HEK293 (cell line): ENCODE results near the gene AKAP9.
"Not testable (repeated sequence)": the region's sequence is repeated elsewhere in the genome, so short reads cannot be mapped to it uniquely, and the experiment has no call there.

Experiments
- CTCF ChIA-PET: fragments of 350-600 bp; formaldehyde crosslinking; extraction: SDS; loops from one replicate; lab custom pipeline; 2021; ENCODE audit warnings: antibody characterized with exemption; lab: Yijun Ruan, JAX
- POLR2A ChIA-PET: fragments of 300-600 bp; formaldehyde crosslinking; extraction: SDS; loops from one replicate; lab custom pipeline; 2020; ENCODE audit warnings: antibody characterized with exemption, inconsistent platforms; lab: Yijun Ruan, JAX
- H3K27ac ChIP-seq: fragments of 200-500 bp; sonication (Bioruptor generic); 2 replicates; pipeline ENCODE4 v1.5.1; 2014; ENCODE audit warnings: low read depth, low read length, control low read depth, inconsistent platforms; ENCODE audit errors: extremely low read depth
- H3K36me3 ChIP-seq, 2 experiments: fragments of 200-500 bp in 1 of 2; sonication (Bioruptor generic) in 1 of 2; 1 replicate in 1 of 2; 2 replicates in 1 of 2; pipeline ENCODE4 v1.5.1; 2014 to 2017; ENCODE audit warnings: inconsistent platforms in 2 of 2, low read length in 2 of 2; ENCODE audit not compliant: control insufficient read depth in 2 of 2, insufficient read depth in 1 of 2
- H3K4me1 ChIP-seq: fragments of 200-500 bp; sonication (Bioruptor generic); 2 replicates; pipeline ENCODE4 v1.5.1; 2014; ENCODE audit warnings: mild to moderate bottlenecking, low read length, inconsistent platforms; ENCODE audit not compliant: control insufficient read depth, insufficient read depth
- H3K4me3 ChIP-seq: 2 replicates; pipeline ENCODE4 v1.5.1; 2011; ENCODE audit warnings: low read depth, mild to moderate bottlenecking, control low read depth, low read length, moderate library complexity
- H3K9me3 ChIP-seq: fragments of 200-500 bp; sonication (Bioruptor generic); 2 replicates; pipeline ENCODE4 v1.5.1; 2014; ENCODE audit warnings: low read depth, low read length, inconsistent platforms; ENCODE audit not compliant: control insufficient read depth, insufficient read depth
- ZBTB21 ChIP-seq: fragments of 450-650 bp; formaldehyde crosslinking; IDR thresholded peaks from 2 replicates; pipeline ENCODE4 v1.5.1; 2017; ENCODE audit warnings: missing biosample characterization, missing genetic modification characterization
- ZEB2 ChIP-seq: fragments of 450-650 bp; formaldehyde crosslinking; IDR thresholded peaks from 2 replicates; pipeline ENCODE4 v1.5.1; 2016; ENCODE audit warnings: missing biosample characterization, missing genetic modification characterization
- ZNF146 ChIP-seq: fragments of 450-650 bp; formaldehyde crosslinking; IDR thresholded peaks from 2 replicates; pipeline ENCODE4 v1.5.1; 2016; ENCODE audit warnings: missing biosample characterization, missing genetic modification characterization
- ZNF239 ChIP-seq: fragments of 450-650 bp; formaldehyde crosslinking; IDR thresholded peaks from 2 replicates; pipeline ENCODE4 v1.5.1; 2016; ENCODE audit warnings: missing biosample characterization, missing genetic modification characterization
- ZNF292 ChIP-seq: fragments of 450-650 bp; formaldehyde crosslinking; IDR thresholded peaks from 2 replicates; pipeline ENCODE4 v1.5.1; 2016; ENCODE audit warnings: low read depth, missing biosample characterization, missing genetic modification characterization, borderline replicate concordance
- ZNF501 ChIP-seq: fragments of 450-650 bp; formaldehyde crosslinking; IDR thresholded peaks from 2 replicates; pipeline ENCODE4 v1.5.1; 2016; ENCODE audit warnings: missing biosample characterization, missing genetic modification characterization
- ZNF768 ChIP-seq: fragments of 450-650 bp; formaldehyde crosslinking; IDR thresholded peaks from 2 replicates; pipeline ENCODE4 v1.5.1; 2018; ENCODE audit warnings: missing biosample characterization, mild to moderate bottlenecking, missing genetic modification characterization
- ZSCAN16 ChIP-seq: fragments of 450-650 bp; formaldehyde crosslinking; IDR thresholded peaks from 2 replicates; pipeline ENCODE4 v1.5.1; 2016; ENCODE audit warnings: missing biosample characterization, missing genetic modification characterization
- TF ChIP-seq, protein P1 (sequence below): fragments of 450-650 bp; formaldehyde crosslinking; IDR thresholded peaks from 2 replicates; pipeline ENCODE4 v1.5.1; 2016; ENCODE audit warnings: missing biosample characterization, missing genetic modification characterization, borderline replicate concordance
- TF ChIP-seq, protein P2 (sequence below): fragments of 450-650 bp; formaldehyde crosslinking; IDR thresholded peaks from 2 replicates; pipeline ENCODE4 v1.5.1; 2016; ENCODE audit warnings: missing biosample characterization, missing genetic modification characterization
- TF ChIP-seq, protein P3 (sequence below): fragments of 450-650 bp; formaldehyde crosslinking; IDR thresholded peaks from 2 replicates; pipeline ENCODE4 v1.5.1; 2016; ENCODE audit warnings: missing biosample characterization, missing genetic modification characterization
- TF ChIP-seq, protein P4 (sequence below): fragments of 450-650 bp; formaldehyde crosslinking; IDR thresholded peaks from 2 replicates; pipeline ENCODE4 v1.5.1; 2016; ENCODE audit warnings: missing biosample characterization, missing genetic modification characterization

AKAP9 gene

DNA sequence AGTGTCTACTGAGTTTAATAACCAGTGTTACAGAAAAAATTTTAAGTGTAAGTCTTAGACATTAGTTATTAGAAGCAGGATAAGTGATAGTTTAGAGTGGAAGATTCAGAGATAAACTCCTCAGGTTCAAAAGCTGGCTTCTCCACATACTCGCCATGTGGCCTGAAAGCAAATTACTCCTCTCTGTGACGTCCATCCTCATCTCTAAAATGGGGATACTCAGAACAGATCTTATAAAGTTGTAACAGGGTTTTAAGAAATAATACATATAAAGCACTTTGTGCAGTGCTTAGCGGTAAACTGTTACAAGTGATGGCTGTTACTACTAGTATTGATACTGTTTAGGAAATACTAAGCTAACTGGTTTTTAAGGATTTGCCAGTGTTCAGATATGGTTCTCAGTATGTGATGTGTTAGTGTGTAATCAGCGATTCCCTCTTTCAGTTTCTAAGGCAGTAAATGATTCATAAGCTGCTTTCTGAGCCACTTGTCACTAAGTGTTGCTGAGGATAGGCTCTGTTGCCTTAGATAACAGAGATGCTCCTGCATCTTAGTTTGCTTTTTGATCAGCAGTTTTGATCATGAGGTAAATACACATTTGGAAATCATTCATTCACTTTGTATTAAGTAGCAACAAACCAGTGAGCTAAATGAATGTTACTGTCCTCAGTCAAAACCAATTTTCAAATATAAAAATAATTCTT, 134.9 kb downstream of the AKAP9 start:
- H3K27ac ChIP-seq, result no peak overlapping the region

DNA sequence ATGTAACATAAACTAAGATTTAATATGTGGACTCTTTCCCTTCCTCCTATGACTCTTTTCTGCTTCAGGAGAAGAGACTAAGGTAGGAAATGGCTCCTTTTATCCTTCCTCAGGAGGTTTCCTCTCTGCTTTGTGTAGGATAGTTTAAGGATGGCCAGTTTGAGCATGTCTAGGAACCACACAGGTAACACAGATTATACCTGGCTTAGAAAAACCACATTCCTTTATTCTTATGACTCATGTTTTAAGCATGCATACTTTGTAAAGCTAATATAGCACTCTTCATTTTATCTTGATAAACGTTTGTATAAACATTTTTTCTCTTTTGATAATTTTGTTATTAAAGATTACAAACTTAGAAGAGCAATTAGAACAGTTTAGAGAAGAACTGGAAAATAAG, 135.8 kb downstream of the AKAP9 start:
- H3K4me1 ChIP-seq, result no peaks in the 10 kb centered on the region
- TF ChIP-seq, protein P1, sequence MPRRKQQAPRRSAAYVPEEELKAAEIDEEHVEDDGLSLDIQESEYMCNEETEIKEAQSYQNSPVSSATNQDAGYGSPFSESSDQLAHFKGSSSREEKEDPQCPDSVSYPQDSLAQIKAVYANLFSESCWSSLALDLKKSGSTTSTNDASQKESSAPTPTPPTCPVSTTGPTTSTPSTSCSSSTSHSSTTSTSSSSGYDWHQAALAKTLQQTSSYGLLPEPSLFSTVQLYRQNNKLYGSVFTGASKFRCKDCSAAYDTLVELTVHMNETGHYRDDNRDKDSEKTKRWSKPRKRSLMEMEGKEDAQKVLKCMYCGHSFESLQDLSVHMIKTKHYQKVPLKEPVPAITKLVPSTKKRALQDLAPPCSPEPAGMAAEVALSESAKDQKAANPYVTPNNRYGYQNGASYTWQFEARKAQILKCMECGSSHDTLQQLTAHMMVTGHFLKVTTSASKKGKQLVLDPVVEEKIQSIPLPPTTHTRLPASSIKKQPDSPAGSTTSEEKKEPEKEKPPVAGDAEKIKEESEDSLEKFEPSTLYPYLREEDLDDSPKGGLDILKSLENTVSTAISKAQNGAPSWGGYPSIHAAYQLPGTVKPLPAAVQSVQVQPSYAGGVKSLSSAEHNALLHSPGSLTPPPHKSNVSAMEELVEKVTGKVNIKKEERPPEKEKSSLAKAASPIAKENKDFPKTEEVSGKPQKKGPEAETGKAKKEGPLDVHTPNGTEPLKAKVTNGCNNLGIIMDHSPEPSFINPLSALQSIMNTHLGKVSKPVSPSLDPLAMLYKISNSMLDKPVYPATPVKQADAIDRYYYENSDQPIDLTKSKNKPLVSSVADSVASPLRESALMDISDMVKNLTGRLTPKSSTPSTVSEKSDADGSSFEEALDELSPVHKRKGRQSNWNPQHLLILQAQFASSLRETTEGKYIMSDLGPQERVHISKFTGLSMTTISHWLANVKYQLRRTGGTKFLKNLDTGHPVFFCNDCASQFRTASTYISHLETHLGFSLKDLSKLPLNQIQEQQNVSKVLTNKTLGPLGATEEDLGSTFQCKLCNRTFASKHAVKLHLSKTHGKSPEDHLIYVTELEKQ, result no peak
- no peak for TF ChIP-seq ZNF768 (tag by site-specific recombination)
- TF ChIP-seq ZNF292 (tag by site-specific recombination), result no peak
- TF ChIP-seq ZSCAN16 (tag by site-specific recombination), result no peak
- TF ChIP-seq ZEB2 (tag by site-specific recombination), result no peak
- TF ChIP-seq, protein P2, sequence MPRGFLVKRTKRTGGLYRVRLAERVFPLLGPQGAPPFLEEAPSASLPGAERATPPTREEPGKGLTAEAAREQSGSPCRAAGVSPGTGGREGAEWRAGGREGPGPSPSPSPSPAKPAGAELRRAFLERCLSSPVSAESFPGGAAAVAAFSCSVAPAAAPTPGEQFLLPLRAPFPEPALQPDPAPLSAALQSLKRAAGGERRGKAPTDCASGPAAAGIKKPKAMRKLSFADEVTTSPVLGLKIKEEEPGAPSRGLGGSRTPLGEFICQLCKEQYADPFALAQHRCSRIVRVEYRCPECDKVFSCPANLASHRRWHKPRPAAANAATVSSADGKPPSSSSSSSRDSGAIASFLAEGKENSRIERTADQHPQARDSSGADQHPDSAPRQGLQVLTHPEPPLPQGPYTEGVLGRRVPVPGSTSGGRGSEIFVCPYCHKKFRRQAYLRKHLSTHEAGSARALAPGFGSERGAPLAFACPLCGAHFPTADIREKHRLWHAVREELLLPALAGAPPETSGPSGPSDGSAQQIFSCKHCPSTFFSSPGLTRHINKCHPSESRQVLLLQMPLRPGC (tag by site-specific recombination), result no peak
- TF ChIP-seq ZNF239 (tag by site-specific recombination), result no peak
- no peak for TF ChIP-seq ZNF501 (tag by site-specific recombination)
- TF ChIP-seq ZBTB21 (tag by site-specific recombination), result no peak
- TF ChIP-seq, protein P3, sequence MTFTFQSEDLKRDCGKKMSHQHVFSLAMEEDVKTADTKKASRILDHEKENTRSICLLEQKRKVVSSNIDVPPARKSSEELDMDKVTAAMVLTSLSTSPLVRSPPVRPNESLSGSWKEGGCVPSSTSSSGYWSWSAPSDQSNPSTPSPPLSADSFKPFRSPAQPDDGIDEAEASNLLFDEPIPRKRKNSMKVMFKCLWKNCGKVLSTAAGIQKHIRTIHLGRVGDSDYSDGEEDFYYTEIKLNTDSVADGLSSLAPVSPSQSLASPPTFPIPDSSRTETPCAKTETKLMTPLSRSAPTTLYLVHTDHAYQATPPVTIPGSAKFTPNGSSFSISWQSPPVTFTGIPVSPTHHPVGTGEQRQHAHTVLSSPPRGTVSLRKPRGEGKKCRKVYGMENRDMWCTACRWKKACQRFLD (tag by site-specific recombination), result no peak
- TF ChIP-seq, all 188 proteins: peak for 0
- ChIA-PET CTCF (interaction anchor here (0.6 kb wide), 2 partner anchors 189 to 378 kb away, joined by 3 to 4 read pairs; no protein-coding TSS in a partner anchor), POLR2A (no interaction called here)
- no peak overlapping the region for H3K27ac ChIP-seq
- H3K36me3 ChIP-seq, result peaks cover 17 to 31% of the 10 kb centered on the region in 2 experiments
- H3K9me3 ChIP-seq, result no peaks in the 10 kb centered on the region
- H3K4me3 ChIP-seq, result no peak overlapping the region

More for the DNA sequence above, 134.9 kb downstream of the AKAP9 start:
- peaks cover 21 to 31% of the 10 kb centered on the region in 2 experiments for H3K36me3 ChIP-seq
- TF ChIP-seq, protein P4, sequence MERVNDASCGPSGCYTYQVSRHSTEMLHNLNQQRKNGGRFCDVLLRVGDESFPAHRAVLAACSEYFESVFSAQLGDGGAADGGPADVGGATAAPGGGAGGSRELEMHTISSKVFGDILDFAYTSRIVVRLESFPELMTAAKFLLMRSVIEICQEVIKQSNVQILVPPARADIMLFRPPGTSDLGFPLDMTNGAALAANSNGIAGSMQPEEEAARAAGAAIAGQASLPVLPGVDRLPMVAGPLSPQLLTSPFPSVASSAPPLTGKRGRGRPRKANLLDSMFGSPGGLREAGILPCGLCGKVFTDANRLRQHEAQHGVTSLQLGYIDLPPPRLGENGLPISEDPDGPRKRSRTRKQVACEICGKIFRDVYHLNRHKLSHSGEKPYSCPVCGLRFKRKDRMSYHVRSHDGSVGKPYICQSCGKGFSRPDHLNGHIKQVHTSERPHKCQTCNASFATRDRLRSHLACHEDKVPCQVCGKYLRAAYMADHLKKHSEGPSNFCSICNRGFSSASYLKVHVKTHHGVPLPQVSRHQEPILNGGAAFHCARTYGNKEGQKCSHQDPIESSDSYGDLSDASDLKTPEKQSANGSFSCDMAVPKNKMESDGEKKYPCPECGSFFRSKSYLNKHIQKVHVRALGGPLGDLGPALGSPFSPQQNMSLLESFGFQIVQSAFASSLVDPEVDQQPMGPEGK (tag by site-specific recombination), result no peak
- TF ChIP-seq, all 188 proteins: peak for 0
- ChIA-PET CTCF (interaction anchor here (0.6 to 1.0 kb wide), 5 partner anchors 15 to 379 kb away, joined by 3 to 4 read pairs (median 3); no protein-coding TSS in a partner anchor), POLR2A (no interaction called here)
- Histone ChIP-seq H3K4me3 (no peak overlapping the region), H3K4me1 (no peaks in the 10 kb centered on the region), H3K9me3 (no peaks in the 10 kb centered on the region)

DNA sequence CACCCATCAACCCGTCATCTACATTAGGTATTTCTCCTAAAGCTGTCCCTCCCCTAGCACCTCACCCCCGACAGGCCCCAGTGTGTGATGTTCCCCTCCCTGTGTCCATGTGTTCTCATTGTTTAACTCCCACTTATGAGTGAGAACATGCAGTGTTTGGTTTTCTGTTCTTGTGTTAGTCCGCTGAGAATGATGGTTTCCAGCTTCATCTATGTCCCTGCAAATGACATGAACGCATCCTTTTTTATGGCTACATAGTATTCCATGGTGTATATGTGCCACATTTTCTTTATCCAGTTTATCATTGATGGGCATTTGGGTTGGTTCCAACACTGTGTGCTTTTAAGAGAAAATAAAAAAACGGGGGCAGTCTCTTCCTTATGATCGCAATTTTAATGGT, 143.3 kb downstream of the AKAP9 start:
- peaks cover 50 to 59% of the 10 kb centered on the region in 2 experiments for H3K36me3 ChIP-seq

More for the DNA sequence above, 143.3 kb downstream of the AKAP9 start:
- POLR2A ChIA-PET, H3K9me3 ChIP-seq, CTCF ChIA-PET, H3K4me1 ChIP-seq, H3K27ac ChIP-seq, H3K4me3 ChIP-seq: not testable (repeated sequence)
- peak; percentile 64; the same call in 1 of the 2 replicates for TF ChIP-seq ZNF146 (tag by site-specific recombination)
